NCI-H345 treated with DMSO at 0.1 percent for 48 hours (cell line): ENCODE data around the gene COL5A1.

Source experiments
- DNase-seq: peaks from one replicate; lab custom pipeline; 2025; ENCODE audit not compliant: unreplicated experiment; lab: John Stamatoyannopoulos, UW

The COL5A1 gene

GRCh38 chr9:134759913-134760312 is 118.3 kb downstream of the COL5A1 start:
- no peak for DNase-seq

DNA sequence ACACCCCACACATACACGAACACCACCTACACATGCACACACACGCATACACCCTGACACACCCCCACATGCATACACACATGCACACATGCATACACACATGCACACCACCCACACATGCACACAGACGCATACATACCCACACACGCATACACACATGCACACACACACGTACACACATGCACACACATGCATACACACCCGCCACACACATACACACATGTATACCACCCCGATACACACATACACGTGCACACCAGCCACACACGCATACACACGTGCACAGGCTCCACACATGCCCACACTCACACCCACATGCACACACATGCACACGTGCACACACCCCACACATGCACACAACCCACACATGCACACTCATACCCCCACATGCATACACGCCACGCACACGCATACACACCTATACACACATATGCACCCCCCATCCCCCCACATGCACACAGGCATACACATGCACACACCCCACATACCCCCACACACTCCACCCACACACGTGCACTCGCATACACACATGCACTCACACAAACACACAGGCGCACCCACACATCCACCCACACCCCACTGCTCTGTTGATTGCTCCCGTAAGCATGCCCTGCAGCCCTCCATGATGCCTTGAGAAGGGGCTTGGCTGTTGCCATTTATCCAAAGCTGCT is 119.3 kb downstream of the COL5A1 start:
- DNase-seq = no peak

DNA sequence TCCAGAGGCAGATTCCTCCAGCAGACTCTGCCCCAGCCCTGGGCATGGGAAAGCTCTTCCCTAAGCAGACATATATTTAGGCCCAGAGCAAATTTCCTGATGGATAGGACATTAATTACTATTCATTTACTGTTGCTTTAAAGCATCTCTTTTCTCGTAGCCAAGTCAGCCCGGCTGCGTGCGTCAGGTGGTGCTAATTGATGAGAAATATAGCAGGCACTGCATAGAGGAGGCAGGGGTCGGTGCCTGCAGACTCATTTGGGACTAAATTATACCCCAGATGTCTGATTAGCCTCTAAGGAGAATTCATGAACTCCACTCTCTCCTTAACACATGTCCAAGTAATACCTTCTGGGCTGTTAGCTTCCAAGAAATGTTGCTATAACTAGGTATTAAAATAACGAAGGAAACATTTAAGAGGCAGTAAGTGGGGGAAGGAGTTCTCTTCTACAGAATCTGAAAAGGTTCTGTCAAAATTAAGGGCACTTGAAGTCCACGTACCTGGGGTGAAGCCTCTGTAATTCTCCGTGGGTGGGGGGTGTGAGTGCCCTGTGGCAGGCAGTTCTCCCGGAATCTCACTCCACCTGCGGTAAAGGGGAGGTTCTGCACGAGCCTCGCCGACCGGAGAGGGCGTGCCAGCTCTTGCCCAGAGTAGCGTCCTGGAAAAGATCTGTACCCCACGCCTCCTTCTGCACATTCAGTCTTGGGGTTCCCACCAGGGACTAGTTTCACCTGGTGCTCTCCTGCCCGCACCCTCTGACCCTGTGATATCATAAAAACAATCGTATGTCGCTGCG is 123.1 kb downstream of the COL5A1 start:
- DNase-seq = no peak

DNA sequence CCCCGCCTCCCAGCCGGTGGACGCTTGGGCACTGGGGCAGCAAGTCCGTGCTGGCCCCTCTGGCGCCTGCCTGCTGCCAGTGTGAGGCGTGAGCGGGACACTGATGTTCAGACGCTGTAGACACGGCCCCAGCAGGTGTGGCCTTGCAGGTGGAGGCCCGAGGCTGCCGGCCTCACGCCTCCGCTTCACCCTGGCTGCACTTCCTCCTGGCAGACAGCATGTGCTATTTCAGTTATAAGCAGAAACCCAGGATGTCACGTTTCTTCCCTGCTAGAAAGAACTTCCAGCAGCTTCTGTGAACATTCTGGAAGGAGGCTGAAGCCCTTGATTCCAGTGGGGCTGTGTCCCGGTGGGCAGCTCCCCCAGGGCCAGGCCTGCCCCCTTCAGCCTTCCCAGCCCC is 124.2 kb downstream of the COL5A1 start:
- no peak for DNase-seq

- no peak for DNase-seq
Observed at GRCh38 chr9:134766587-134766986, 125.0 kb downstream of the COL5A1 start.

DNA sequence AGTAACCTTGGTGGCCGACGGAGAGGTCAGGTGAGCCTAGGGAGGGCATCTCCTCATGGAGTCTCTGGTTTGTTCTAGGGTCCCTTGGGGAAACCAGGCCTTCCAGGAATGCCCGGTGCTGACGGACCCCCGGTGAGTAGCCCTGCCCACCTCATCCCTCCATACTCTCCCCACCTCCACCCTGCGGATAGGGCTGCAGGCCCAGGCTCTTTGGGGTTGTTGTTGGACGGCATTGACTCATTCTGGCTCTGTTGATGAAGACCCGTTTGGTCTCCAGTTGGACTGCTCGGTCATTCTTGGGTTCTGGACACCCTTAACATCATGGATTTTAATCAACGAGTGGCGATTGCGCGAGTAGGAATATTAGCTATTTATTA is 126.7 kb downstream of the COL5A1 start:
- no peak for DNase-seq

DNA sequence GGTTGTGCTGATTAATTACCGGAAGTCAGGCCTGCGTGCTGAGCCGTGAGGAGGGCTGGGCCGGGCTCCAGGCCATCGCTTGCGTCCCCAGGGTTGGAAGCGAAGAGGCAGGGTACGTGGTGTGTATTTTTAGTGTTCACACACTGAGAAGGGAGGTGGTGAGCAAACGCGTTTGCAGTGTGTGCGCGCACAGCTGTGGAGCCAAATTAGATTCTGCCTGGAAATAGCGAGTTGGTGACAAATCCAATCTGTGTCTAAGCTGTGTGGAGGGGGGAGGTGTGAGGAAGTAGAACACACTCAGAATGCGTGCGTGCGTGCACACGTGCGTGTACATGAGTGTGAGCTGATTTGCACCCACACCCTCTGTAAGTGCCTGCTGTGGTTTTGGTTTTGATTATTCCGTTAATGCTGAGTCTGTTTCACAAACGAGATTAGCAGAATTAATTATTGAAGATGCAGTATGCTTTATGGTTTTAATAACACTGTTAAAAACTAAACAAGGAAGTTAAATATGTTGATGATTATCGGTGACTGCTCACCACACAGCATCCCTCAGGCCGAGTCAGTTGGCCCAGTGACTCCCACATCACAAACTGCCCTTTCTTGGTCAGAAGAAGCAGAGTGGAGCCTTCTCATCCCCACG is 127.2 kb downstream of the COL5A1 start:
- DNase-seq = no peak

- no peak for DNase-seq
Observed at GRCh38 chr9:134770972-134771971, 129.7 kb downstream of the COL5A1 start.

GRCh38 chr9:134772331-134772730 is 130.7 kb downstream of the COL5A1 start:
- DNase-seq = no peak

DNA sequence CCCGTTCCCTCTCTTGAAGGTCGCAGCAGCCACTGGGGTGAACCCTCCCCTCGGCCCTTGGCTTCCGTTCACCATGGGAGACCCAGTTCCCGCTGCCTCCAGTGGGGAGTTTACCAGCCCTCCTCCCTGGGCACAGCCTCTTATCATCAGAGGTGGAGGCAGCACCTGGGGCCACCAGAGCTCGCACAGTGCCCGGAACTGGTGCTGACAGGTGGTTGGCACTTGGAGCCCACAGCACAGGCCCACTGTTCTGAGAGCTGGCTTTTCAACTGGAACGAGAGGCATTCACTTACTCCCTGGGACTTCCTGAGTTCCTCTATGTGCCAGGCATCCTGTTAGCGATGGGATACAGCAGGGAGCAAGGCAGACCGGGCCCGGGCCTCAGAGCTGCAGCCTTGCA is 132.2 kb downstream of the COL5A1 start:
- DNase-seq = no peak

DNA sequence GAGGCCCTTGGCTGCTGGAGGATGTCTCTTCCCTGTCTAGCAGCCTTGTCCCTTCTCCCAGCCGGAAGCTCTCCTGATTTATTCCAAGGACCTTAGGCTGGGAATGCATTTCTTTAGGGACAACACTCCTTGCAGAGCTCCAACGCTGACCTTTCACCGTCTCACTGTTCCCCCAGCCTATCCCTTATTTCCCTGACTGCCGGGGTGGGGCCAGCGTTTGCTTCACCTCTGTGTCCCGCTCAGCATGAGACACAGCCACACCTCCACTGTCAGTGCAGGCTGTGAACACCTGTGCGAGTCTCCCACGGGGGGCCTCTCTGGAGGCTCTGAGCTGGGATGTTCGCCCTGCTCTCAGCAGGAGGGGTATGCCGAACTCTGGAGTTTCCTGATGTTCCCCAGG is 132.8 kb downstream of the COL5A1 start:
- no peak for DNase-seq

DNA sequence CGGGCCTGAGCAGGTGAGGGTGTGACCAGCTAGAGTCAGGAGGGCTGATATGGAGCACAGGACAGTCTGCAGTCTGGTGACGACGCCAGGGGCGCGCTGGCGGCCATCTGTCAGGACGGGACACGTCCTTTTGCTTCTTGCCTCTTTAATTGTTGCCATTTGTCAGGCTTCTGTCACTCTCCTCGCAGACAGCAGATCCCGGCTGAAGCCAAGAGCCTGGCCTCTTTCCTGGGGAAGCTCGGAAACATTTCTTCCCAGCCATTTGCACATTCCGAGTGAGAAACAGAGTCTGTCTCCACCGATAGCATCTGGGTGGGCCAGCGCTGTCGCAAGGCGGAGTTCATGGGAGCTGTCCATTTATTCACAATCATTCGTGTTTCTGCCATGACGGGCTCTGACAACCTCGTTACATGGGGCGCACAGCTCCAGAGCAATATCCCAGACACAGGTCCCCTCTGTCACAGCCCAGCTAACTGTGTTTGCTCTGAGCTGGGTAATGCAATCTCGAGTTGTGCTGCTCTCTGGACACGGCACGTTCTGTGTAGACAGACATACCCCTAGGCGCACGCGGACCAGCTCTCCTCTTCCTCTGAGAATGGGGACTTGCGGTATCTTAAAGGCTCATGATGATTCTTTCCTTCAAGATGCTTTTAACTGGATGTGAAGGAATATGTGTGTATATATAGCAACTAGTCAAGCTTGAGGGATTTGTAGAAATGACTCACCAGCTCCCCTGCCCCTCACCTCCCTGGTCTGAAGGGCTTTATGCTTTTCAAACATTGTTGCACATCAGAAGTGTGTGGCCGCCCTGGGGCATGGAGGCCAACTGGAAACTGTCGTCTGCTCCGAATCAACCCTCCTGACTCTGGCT is 133.7 kb downstream of the COL5A1 start:
- no peak for DNase-seq

DNA sequence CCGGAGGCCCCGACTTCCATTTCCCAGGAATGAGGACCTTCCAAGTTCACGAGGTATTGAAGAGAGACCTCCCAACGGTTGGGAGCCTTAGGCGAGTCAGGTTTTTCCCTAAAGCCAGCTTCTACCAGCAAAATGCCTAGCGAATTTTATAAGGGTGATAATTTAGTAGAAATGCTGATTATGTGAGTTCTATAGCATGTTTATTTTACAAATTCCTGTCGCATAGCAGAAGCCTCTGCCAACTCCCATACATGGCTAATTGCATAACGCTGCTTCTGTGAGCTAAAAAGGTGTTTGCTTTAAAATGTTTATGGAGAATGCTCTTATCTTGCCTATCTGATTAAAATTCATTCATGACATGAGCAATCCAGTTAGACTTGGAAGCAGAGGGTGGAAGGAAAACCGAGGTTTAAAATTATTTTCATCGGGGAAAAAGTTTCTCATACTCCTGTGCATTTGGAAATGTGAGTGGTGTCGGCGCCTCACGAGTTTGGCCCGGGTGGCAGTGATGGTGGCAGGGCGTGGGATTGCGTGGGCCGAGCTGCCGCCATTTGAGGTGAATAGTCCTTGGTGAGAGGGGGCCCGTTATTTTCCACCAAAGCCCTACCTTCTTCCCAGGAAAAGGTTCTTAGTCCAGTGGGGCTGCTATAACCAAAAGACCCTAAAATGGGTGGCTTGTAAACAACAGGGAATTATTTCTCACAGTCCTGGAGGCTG is 134.6 kb downstream of the COL5A1 start:
- DNase-seq = no peak

GRCh38 chr9:134777153-134777552 is 135.6 kb downstream of the COL5A1 start:
- no peak for DNase-seq

DNA sequence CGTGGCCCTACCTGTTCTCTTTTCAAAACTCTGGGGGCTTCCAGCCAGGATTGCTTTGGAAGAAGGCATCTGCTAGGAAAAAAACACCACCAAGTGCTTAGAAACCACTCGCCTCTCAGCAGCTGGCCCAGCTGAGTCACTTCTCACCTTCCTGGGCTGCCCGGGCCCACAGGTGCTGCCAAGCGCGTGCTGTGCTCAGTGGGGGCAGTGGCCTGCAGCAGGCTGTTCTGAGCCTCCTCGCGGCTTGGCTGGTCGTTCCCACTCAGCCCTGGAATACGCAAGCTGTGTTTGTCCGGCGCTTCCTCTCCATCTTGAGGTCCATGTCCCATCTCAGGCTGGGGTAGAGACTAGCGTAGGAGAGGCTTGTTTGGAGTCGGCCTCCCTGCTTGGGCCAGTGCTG is 136.6 kb downstream of the COL5A1 start:
- no peak for DNase-seq

DNA sequence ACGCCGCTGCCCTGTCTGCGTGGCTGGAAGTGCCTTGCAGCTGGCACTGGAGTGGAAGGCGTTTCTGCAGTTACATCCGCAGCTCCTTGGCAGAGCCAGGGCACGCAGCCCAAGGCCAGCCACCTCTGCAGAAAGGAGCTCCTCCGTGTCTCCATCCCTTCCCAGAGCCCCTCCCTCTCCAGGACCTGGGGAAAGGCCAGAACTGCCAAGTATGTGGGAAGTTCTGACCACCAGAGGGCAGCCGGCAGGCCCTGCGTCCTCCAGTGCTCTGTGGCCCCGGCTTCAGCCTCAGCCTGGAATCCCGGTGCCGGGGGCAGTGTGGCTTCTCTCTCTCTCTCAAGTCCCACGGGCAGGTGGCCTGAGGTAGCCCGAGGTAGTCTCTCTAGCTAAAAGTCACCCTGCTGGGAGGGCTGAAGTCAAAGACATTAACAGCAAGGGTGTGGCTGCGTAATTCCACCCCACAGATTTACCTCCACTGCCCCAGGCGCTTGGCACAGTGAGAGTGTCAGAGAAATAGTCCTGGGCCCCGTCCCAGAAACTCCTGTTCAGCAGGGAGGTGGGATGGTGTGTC is 137.3 kb downstream of the COL5A1 start:
- DNase-seq = peak; percentile 2

DNA sequence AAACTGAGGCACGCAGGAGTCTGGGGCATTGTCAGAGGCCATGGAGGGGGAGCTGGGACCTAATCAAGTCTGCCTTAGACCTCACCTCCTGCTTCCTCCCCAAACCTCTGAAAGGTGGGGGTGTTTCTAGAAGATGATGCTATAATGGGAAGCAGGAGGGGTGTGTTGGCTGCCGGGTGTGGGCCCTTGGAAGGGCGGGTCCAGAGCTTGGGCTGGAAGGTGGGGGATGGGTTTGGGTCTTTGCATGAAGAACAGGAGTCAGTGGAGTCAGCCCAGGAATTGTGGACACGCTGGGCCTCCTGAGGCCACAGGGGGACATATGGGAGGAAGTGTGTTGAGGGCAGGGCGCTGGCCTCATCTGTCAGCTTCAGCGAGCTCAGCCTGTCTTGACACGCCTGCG is 138.0 kb downstream of the COL5A1 start:
- no peak for DNase-seq

GRCh38 chr9:134781591-134782302 is 140.1 kb downstream of the COL5A1 start:
- DNase-seq = no peak
